GM18870 (cell line): Measurements from ENCODE around the gene MACIR.
"Not testable (repeated sequence)": the region's sequence is repeated elsewhere in the genome, so short reads cannot be mapped to it uniquely, and the experiment has no call there.

Experiments
- ATAC-seq: cut with Tn5 transposase; IDR thresholded peaks from one replicate; pipeline ENCODE4 v1.9.1; 2021; ENCODE audit warnings: moderate library complexity; ENCODE audit not compliant: unreplicated experiment

The MACIR gene

DNA sequence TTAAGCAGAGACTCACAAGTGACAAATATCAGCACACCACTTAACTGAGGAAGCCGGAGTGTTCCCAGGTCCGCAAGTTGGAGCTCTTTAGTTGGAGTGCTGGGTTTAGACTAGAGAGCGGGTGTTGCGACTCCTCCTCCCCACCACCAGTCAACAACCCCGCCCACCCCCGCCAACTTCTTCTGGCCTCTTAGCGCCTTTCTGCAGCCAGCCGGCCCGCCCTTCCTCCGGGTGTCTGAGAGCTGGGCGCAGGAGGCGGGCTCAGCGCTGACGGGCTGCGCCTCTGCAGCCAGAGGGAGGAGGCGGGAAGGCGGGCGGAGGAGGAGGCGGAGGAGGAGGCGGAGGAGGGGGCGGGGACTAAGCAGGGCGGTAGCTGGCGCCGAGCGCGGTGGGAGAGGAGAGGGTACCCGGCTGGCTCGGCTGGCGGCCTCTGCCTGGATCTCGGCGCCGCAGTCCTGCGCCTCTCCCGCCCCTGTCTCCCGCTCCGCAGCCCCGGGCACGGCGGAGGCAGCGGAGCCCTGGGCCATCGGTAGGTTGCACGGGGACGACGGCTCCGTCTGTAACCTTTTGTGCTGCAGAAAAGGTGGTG is at the start of gene MACIR:
Gene MACIR, plus strand, starts transcription at position 396 of the 589 bp plus-strand sequence. CDS start 17,157 bp downstream, outside the sequence.
- ATAC-seq: peak; percentile 39

DNA sequence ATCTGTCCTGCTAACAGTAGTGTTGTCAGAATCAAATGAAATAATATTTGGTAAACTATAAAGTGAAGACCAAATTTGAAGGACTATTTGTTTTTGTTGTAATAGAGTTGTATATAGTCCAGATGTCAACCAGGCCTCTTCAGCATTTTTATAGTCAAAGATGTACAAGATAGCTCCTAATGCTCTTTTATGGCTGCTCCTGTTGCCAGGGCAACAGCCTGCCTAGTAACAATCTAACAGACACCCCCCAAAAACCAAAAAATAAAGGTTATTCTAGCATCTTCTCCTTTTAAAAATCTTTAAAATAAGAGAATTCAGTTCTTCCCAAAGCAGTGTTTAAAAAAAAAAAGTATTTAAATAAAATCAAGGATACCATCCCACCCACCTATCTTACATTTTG is 49.5 kb upstream of the MACIR start:
- ATAC-seq: no peak

DNA sequence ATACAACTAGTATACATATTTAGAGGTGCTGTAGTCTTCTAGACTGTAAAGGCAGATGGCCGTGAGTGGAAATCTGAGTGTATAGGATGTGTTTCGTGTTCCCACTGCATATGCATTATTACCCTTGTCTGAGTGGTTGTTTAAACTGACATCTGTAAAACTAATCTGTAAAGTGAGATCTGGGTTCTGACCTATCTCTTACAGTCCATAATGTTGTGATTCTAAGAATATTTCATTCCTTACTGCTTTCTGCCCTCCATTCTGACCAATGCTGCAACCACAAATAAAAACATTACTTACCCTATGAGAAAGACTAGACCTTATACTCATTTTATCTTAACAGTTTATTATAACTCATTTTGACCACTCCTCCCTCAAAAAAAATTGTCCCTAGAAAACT is 47.6 kb upstream of the MACIR start:
- no peak for ATAC-seq

- ATAC-seq: peak; percentile 88
Measured at GRCh38 chr5:103211576-103212561, 46.7 kb upstream of the MACIR start.

DNA sequence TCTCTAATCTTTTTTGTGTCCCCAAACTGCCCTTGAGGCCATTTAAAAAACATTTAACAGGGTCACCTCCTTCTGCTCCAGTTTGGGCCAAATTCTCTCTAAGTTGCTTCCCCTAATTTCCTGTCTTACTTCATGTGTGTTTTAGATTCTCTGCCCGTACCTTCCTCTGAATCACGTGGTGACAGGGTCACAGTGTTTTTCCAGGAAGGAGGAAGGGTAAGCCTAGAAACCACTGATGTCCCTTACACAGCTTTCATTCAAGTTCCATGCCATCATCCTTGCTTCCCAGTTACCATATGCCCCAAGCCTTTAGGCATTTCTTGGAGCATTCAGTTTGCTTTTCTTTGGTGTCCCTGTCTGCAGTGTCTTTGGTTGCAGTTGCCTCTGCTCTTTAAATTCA is 42.4 kb upstream of the MACIR start:
- ATAC-seq: no peak

DNA sequence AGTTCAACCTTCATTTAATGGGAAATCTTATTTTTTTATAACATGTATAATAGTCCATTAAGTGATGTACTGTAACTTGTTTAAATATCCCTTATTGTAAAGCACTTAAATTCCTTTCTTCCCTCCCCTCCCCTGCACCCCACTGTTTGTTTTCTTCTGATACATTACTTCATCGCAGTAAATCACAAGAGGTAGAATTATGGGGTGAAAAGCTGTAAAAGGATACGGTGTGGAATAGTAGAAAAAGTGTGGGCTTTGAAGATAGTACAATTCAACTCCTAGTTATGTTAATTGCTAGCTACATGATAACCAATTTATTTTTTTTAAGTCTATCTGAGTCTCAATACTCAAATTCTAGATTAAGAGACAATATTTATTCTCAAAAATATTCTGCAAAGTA is 41.9 kb upstream of the MACIR start:
- ATAC-seq: no peak

DNA sequence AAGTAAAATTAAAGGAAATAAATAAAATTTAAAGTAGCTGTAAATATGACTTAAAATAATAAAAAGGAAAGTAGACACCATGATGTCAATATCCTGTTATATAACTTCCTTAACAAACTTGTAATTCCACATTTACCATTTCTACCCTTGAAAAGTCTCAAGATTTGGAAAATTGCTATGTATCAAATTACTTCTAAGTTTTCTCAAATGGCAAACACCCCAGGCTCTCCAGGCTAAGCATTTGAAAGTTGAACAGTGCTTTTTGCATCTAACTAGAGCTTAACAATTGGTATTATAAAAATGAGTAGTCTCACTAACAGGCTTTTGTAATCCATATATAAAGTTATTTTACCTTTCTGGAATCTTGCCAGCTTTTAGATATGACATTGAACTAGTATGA is 41.5 kb upstream of the MACIR start:
- ATAC-seq: no peak

- no peak for ATAC-seq
Measured at GRCh38 chr5:103218164-103218563, 40.4 kb upstream of the MACIR start.

DNA sequence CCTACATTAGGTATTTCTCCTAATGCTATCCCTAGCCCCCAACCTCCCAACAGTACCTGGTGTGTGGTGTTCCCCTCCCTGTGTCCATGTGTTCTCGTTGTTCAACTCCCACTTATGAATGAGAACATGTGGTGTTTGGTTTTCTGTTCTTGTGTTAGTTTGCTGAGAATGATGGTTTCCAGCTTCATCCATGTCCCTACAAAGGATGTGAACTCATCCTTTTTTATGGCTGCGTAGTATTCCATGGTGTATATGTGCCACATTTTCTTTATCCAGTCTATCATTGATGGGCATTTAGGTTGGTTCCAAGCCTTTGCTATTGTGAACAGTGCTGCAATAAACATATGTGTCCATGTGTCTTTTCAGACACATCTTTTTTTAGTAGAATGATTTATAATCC is 39.5 kb upstream of the MACIR start:
- not testable (repeated sequence) for ATAC-seq

DNA sequence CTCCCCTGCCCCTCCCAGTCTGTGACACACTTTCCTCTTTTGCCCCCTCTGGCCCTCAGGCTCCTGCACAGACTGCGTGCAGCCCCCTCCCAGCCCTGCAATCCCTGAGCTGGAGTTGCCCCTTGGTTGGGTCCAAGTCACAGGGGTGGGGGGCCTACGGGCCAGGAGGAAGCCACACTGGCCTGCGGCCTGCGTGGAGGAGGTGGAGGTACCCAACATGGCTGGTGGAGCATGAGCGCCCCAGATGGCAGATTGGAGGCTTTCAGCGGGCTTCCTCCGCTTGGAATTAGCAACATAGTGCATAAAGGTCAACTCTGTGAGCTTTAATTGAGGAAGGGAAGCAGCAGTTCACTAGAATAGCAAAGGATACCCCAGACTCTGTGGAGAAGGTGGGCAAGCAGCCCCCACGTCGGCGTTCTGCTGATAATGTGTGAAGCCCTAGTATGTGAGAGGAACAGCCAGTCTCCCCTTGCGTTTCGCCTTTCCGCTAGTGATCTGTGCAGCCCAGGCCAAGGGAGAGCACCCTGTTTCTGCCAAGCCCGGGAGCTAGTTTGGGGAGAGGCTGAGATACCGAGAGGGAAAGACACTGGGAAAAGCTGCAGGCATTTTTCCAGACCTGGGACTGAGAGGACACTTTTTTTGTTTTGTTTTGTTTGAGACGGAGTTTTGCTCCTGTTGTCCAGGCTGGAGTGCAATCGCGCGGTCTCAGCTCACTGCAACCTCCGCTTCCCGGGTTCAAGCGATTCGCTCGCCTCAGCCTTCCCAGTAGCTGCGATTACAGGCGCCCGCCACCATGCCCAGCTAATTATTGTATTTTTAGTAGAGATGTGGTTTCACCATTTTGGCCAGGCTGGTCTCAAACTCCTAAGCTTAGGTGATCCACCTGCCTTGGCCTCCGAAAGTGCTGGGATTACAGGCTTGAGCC is 35.3 kb upstream of the MACIR start:
- ATAC-seq: no peak

DNA sequence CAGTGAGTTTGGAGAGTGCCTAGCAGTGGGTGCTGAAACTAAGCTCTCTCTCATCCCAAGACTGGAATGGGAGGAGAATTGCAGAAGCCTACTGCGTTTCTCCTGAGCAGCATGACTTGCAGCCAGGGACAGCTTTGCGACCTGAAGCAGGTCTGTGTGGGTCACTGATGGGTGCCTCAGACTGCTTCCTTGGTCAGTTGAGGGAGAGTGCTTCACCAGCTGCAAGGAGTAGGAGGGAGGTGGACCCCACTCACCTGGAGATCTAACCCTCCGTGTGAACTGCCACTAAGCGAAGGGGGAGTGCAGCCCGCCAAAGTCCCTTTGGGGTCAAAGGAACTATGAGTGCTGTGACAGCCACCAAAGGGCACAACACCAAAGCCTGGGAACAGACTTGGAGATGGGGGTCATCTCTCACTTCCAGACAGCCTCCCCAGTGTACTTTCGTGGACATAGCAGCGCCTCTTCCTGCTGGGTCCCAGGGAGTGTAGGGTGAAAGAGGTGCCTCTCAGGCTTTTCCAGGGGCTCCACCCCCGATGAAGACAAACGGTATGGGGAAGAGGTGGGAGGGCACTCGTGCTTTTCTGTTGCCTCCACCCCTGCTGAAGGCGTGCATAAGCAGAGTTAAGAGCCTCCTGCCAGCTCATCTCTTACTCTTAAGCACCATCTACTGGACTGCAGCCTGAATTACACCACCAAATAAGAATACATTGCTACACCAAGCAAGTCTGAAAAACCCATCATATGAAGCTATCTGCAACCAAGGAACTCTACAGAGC is 34.3 kb upstream of the MACIR start:
- peak; percentile 95 for ATAC-seq

GRCh38 chr5:103224894-103225246 is 33.7 kb upstream of the MACIR start:
- no peak for ATAC-seq

- no peak for ATAC-seq
Measured at GRCh38 chr5:103228061-103228460, 30.5 kb upstream of the MACIR start.

DNA sequence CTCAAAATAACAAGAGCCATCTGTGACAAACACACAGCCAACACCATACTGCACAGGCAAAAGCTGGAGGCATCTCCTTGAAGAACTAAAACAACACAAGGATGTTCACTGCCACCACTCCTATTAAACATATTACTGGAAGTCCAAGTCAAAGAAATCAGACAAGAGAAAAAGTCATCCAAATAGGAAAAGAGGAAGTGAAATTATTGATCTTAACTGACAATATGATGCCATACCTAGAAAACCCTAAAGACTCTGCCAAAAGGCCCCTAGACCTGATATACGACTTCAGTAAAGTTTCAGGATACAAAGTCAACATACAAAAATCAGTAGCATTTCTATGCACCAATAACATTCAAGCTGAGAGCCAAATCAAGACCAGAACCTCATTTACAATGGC is 30.0 kb upstream of the MACIR start:
- ATAC-seq: no peak

- ATAC-seq: peak; percentile 82
Measured at GRCh38 chr5:103232393-103232999, 26.1 kb upstream of the MACIR start.

- no peak for ATAC-seq
Measured at GRCh38 chr5:103234239-103234975, 24.2 kb upstream of the MACIR start.

DNA sequence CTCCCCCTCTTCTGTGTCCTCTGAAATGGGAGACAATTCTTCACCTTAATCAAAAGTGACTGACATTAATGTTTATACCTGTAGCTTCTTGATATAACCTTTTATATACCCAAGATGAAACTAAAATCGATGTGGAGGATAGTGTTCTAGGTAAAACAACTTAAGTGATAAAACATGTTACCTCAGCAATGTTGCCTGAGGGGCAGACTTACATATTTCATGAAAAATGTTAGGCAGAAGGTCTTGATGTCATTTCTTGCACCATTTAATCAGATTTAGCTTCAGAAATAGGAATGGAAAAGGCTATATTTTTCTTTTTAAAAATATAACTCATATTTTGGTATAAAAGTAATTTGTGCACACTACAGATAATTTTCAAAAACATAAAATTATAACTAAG is 22.7 kb upstream of the MACIR start:
- no peak for ATAC-seq

DNA sequence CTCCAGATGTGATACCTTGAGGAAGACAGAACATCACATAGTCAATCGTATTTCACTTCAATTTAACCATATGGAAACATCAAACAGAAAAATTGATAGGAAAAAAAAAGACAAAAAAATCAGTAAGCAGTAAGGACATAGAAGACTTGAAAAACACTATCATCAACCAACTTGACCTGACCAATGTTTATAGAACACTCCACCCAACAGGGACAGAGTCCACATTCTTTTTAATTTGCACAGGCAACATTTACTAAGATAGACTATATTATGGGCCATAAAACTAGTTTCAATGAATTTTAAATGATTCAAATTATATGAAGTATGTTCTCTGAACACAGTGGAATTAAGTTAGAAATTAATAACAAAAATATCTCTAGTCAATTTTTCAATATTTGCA is 20.8 kb upstream of the MACIR start:
- ATAC-seq: no peak

DNA sequence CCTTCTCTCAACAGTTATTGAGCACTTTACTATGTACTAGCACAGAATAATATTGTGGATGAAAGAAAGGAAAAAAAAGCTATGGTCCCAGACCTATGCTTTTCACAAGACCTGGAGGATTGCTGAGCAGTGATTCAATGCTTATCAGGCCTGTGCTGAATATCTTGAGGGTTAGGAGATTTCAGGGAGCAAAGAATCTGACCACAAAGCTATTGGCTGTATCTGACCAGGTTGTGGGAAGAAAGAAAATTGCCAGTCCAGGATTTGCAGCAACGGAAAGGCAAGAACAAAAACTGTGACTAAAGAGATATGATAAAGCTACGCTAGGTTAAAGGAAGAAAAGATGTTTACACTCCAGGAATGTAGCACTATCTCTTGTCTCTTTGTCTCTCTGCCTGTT is 14.9 kb upstream of the MACIR start:
- ATAC-seq: no peak
